Measurements from ENCODE around the gene A2ML1.

- TF ChIP-seq POLR2A (IDR thresholded peaks at IDR 0.05) (no peak), CTCF (IDR thresholded peaks at IDR 0.05) (no peak), EP300 (IDR thresholded peaks at IDR 0.05) (no peak), POLR2AphosphoS5 (IDR thresholded peaks at IDR 0.05) (no peak)
Observed at GRCh38 chr12:8819666-8819980, 2.8 kb upstream of the A2ML1 start.
